GM19193 (cell line): ENCODE measurements around the gene ING4.

ENCODE experiments used
- POLR2A ChIP-seq: IDR thresholded peaks from 4 replicates; pipeline ENCODE4 v1.6.1; 2011; ENCODE audit not compliant: insufficient read depth, insufficient read length; ENCODE audit errors: extremely low read depth

ING4 gene

GRCh38 chr12:6606331-6607131 is 56.4 kb downstream of the ING4 start:
- TF ChIP-seq POLR2A, result no peak

DNA sequence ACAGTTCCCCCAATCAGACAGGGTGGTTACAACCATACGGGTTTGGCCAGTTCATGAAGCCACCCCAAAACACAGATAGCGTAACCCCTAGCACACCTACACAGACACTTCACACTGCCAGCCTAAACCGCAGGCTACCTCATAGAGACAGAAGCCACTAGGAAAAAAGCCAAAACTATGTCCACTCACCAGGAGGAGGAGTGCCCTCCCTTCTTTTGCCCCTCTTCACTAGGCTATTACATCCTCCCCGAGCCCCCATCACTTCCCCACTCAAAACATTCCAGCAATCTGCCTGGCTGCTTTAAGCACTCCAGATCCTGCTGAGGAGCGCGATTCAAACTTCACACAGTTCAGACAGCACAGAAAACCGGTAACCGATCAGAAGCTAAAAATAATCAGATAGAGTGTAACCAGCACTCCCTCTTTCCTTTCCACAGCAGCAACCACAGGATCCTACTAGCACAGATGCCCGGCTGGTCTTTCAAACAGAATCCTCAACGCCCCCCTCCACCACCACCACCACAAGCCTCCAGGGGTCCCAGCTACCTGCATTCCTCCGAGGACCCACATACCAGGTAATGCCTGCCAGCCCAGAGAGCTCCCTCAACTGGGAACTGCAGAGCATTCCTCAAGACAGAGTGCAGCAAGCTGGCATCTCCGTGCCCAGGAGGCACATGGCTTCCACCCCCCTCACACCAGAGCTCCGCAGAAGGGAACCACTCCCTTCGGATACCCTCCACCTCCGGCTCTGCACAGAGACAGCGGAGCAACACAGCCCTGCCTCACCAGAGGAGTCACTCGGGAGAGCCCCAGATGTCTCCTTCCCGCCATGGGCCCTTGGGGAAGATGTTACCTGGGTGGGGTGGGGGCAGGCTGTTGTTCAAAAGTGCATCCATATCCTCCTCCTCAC is 57.2 kb downstream of the ING4 start:
- no peak for TF ChIP-seq POLR2A

DNA sequence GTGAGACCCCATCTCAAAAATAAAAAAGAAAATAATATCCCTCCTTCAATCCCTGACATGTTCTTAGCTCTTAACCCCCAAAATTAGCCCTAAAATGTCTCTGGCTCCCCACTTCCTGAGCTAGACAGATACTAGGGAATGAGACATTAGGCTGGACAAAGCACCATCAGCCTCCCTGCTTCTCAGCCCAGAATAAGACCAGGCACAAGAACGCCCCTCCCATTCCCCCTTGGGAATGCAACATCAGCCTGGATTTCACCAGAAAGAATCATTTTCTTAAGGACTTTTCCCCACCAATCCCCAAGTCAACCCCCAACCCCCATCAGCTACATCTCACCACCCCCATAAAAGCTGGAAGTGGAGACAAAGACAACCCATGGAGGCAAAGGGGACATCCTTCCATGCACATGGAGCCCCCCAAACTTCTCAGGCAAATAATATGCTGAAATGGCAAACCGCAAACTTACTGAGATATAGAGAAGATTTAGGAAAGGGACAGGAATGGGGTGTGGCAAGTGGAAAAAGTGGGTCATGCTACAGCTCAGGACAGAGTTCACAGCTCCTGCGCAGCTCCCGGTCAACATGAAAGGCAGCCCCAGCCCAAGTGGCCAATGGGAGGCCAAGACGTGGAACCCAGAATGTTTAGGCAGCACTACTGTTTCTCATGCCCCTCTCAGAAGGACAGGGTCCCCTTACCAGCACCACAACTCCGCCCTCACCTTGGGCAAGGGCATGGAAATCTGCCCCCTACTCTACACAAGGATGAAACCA is 58.5 kb downstream of the ING4 start:
- TF ChIP-seq POLR2A, result no peak

GRCh38 chr12:6603095-6603567 is 59.8 kb downstream of the ING4 start:
- TF ChIP-seq POLR2A, result no peak

DNA sequence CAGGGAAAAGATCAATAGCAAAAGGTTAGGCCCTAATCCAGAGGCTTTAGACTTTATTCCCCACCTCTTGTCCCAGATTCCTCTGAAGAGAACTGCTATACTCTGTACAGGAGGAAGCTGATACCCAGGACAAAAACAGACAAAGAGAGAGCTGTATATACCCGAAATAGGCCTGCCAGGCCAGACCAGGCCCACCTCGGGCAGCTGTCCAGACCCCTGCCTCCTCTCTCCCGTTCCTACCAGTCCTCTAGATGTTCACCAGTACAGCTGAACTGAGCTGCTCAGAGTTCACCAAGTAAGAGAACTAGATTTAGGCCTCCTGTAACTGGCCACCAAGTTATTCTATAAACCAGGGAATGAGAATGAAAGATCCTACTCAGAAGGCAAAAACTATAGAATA is 60.4 kb downstream of the ING4 start:
- no peak for TF ChIP-seq POLR2A
